ENCODE results near the gene CYFIP2. TPM values are rescaled to one million over a fixed set of nuclear protein-coding genes. Genes with fewer than 3 reads are reported as not detected.
A peak's percentile ranks its signal among the peaks of the same experiment; 100 is the strongest.

The CYFIP2 gene
- total RNA-seq, 1 donor from 2014 or later = 1.6 TPM

GRCh38 chr5:157286761-157287211 is 20.9 kb downstream of the CYFIP2 start:
- no peak for DNase-seq (ENCODE audit: low read depth in 2 of 2)

GRCh38 chr5:157288405-157289163 is 22.7 kb downstream of the CYFIP2 start:
- DNase-seq (ENCODE audit: low read depth in 2 of 2) = no peak

DNA sequence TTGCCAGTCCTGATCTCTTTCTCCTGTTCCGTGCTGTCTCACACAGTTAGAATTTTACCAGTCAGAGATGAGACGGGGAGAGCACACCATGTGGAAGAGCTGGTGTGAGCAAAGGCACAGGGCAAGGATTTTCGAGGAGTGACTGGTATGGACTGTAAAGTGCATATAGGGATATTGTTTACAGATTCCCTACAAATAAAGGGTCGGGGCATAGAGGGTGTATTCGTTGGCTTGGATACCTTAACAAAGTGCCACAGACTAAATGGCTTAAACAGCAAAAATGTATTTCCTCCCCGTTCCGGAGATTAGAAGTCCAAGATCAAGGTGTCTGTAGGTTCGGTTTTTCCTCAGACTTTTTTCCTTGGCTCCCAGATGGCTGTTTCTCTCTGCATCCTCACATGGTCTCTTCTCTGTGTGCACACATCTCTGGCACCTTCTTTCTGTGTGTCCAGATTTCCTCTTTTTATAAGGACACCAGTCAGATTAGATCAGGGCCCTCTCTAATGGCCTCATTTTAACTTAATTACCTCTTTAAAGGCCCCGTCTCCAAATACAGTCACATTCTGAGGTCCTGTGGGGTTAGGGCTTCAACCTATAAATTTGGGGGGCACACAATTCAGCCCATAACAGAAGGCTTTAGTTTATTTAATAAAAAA is 23.4 kb downstream of the CYFIP2 start:
- no peak for DNase-seq (ENCODE audit: low read depth in 2 of 2)

DNA sequence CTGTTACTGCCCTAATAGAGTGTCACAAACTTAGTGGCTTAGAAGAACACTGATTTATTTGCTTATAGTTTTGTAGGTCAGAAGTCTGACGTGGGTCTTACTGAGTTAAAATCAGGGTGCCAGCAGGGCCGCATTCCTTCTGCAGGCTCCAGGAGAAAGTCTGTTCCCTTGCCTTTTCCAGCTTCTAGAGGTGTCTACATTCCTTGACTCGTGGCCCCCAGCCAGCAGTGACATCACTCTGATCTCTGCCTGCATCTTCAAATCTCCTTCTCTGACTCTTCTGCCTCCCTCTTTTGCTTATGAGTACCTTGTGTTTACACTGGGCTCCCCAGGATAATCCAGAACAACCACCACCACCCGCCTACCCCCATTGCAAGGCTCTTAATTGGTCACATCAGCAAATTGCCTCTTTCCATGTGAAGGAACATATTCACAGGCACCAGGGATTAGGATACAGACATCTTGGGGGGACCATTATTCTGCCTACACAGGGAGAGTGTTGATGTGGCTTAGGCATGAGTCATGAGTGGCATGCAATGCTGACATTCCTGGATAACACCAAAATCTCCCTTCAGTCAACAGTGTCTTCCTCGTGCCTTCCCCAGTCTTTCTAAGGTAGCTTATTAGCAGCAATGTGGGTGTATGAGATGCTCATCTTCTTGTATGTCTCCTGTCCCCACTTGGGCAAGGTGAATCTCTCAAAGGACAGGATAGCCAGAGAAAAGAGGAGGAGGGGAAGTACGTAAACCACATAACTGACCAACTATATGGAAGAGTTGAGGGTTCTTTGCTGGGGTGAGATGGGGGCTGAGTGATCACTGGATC is 24.4 kb downstream of the CYFIP2 start:
- peak in 1 of 2 donors; percentile 27 for DNase-seq (ENCODE audit: low read depth in 2 of 2)

GRCh38 chr5:157290981-157291711 is 25.2 kb downstream of the CYFIP2 start:
- DNase-seq (ENCODE audit: low read depth in 2 of 2) = peak; percentile 10 to 72

GRCh38 chr5:157292599-157292998 is 26.7 kb downstream of the CYFIP2 start:
- no peak for DNase-seq (ENCODE audit: low read depth in 2 of 2)

GRCh38 chr5:157294407-157295091 is 28.6 kb downstream of the CYFIP2 start:
- no peak for DNase-seq (ENCODE audit: low read depth in 2 of 2)

- no peak for DNase-seq (ENCODE audit: low read depth in 2 of 2)
Measured at GRCh38 chr5:157295247-157295646, 29.3 kb downstream of the CYFIP2 start.

- DNase-seq (ENCODE audit: low read depth in 2 of 2) = no peak
Measured at GRCh38 chr5:157300564-157300963, 34.6 kb downstream of the CYFIP2 start.

GRCh38 chr5:157301066-157301465 is 35.1 kb downstream of the CYFIP2 start:
- no peak for DNase-seq (ENCODE audit: low read depth in 2 of 2)

- no peak for DNase-seq (ENCODE audit: low read depth in 2 of 2)
Measured at GRCh38 chr5:157303023-157303422, 37.1 kb downstream of the CYFIP2 start.

- no peak for DNase-seq (ENCODE audit: low read depth in 2 of 2)
Measured at GRCh38 chr5:157303667-157304327, 37.9 kb downstream of the CYFIP2 start.

- no peak for DNase-seq (ENCODE audit: low read depth in 2 of 2)
Measured at GRCh38 chr5:157306081-157306480, 40.2 kb downstream of the CYFIP2 start.

GRCh38 chr5:157306692-157307471 is 41.0 kb downstream of the CYFIP2 start:
- DNase-seq (ENCODE audit: low read depth in 2 of 2) = no peak

GRCh38 chr5:157308836-157309465 is 43.0 kb downstream of the CYFIP2 start:
- no peak for DNase-seq (ENCODE audit: low read depth in 2 of 2)

GRCh38 chr5:157309796-157310195 is 43.9 kb downstream of the CYFIP2 start:
- no peak for DNase-seq (ENCODE audit: low read depth in 2 of 2)

DNA sequence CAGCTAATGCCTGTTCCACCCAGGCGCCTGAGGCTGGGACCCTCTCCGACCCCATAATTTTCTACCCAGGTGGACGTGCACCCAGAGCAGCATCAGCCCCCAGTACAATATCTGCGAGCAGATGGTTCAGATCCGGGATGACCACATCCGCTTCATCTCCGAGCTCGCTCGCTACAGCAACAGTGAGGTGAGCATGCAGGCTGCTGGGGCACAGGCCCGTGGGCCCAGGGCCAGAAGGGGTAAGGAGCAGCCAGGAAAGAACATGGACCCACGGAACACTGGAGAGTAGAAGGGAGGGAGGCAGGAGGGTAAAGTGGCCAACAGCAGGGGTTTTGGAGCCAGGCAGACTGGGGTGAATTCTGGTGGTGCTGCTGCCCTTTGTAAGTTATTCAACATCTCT is 45.7 kb downstream of the CYFIP2 start:
- DNase-seq (ENCODE audit: low read depth in 2 of 2) = no peak

DNA sequence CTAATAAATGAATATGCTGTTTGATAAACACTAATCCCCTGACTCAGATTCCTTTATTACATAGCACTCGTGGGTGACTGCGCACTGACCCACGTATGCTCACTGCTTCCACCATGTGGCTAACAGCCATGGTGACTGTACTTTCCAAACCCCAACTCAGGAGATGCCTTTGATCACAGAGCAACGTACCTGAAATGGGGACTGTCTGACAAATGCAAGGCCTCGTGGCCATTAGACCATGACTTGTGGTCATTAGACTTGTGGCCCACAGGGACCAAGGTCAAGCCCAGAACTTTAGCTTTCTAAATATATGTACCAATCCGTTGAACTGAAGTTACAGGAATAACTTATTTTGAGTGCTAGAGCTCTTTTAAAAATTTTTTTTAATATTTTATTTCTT is 46.6 kb downstream of the CYFIP2 start:
- DNase-seq (ENCODE audit: low read depth in 2 of 2) = peak; percentile 71 to 75

DNA sequence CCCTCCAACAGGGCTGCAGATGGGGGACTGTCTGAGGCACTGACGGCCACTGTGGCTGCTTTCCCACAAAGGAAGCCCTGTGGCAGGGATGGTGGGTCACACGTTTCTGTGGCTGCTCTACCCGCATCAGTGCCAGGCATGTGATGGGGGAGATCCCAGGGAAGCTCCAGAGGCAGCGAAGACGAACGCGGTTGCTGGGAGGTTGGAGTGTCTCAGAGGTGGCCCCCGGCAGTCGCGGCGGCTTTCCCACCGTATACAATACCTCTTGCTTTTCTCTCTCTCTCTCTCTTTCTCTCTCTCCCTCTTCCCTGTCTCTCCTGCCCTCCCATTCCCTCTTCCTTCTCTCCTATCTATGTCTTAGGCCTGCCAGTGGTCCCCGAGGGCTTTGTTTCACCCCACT is 56.7 kb downstream of the CYFIP2 start:
- no peak for DNase-seq (ENCODE audit: low read depth in 2 of 2)

All from lung microvascular endothelial cell (primary cell).